Lung (tissue), 12 donors: ENCODE data around the gene KRTAP10-4. TPM values are rescaled to one million over a fixed set of nuclear protein-coding genes. Genes with fewer than 3 reads are reported as not detected.

Source experiments
- ATAC-seq: fragments of 200-7000 bp; cut with Tn5 transposase; one replicate; pipeline ENCODE4 v1.9.1; 2020; ENCODE audit warnings: moderate number of reproducible peaks; ENCODE audit not compliant: insufficient read depth, low FRiP score
- DNase-seq, 3 donors: peaks; one replicate each; pipeline ENCODE4 v3.0.0-alpha.2; 2013 to 2017
- H3K27ac ChIP-seq, 2 donors: one replicate each; pipeline ENCODE4 v1.5.1; 2013; ENCODE audit warnings: mild to moderate bottlenecking in 2 of 2, moderate library complexity in 2 of 2, control low read depth in 1 of 2, inconsistent platforms in 1 of 2, low read depth in 1 of 2, low read length in 1 of 2
- H3K27me3 ChIP-seq, 3 donors: one replicate each; pipeline ENCODE4 v1.5.1; 2013; ENCODE audit warnings: low read length in 2 of 3; ENCODE audit not compliant: control insufficient read depth in 3 of 3, insufficient read depth in 3 of 3
- H3K36me3 ChIP-seq, 4 donors: one replicate each; pipeline ENCODE4 v1.5.1; 2013; ENCODE audit warnings: low read length in 4 of 4, mild to moderate bottlenecking in 1 of 4, moderate library complexity in 1 of 4; ENCODE audit not compliant: control insufficient read depth in 4 of 4, insufficient read depth in 4 of 4
- H3K4me1 ChIP-seq, 5 donors: one replicate each; pipeline ENCODE4 v1.5.1; 2013; ENCODE audit warnings: low read length in 5 of 5, mild to moderate bottlenecking in 2 of 5, moderate library complexity in 1 of 5; ENCODE audit not compliant: control insufficient read depth in 5 of 5, insufficient read depth in 5 of 5
- H3K4me3 ChIP-seq: one replicate; pipeline ENCODE4 v1.5.1; 2013; ENCODE audit warnings: mild to moderate bottlenecking, control low read depth, moderate library complexity
- H3K9ac ChIP-seq, 2 donors: one replicate each; pipeline ENCODE4 v1.5.1; 2013; ENCODE audit warnings: low read length in 2 of 2, control low read depth in 1 of 2; ENCODE audit not compliant: insufficient read depth in 1 of 2
- H3K9me3 ChIP-seq, 4 donors: one replicate each; pipeline ENCODE4 v1.5.1; 2013; ENCODE audit warnings: low read length in 3 of 4, mild to moderate bottlenecking in 1 of 4, moderate library complexity in 1 of 4; ENCODE audit not compliant: control insufficient read depth in 4 of 4, insufficient read depth in 3 of 4
- CTCF ChIP-seq: IDR thresholded peaks from 2 replicates; pipeline ENCODE4 v1.5.1; 2012; ENCODE audit warnings: mild to moderate bottlenecking; ENCODE audit errors: control extremely low read depth, extremely low read depth
- WGBS, 2 donors: extraction: QIAGEN DNeasy Blood & Tissue Kit; methylation state at CpG; one replicate each; pipeline ENCODE4 v1.1.7; 2013; 5-methylcytosine and 5-hydroxymethylcytosine counted together
- polyA plus RNA-seq, 2 donors: library from polyadenylated mRNA; stranded (reverse); fragments of 200-250 nt; gene quantifications; one replicate each; pipeline ENCODE4 v1.2.1, GENCODE V29; 2013
- total RNA-seq, 2 donors: library from RNA; depleted of rRNA in 1 of 2; stranded (reverse); fragments of >200 nt in 1 of 2; gene quantifications; one replicate each; pipeline ENCODE4 v1.2.1, GENCODE V29; 2014 to 2021
- donor health status: control.
- donor health status: control.
- donor health status: Bipolar disorder and iron deficiency.
- donor health status: healthy.
- donor health status: DM: yes; HTN: yes; CAD: no.

The KRTAP10-4 gene
- total and polyA plus RNA-seq, 4 donors, result not detected

GRCh38 chr21:44566403-44566802 is 7.1 kb upstream of the KRTAP10-4 start:
- no peak for DNase-seq
- WGBS, 2 donors, result 31 to 53% methylated on average over 1 of the region's 1 CpG
- H3K9me3 ChIP-seq, result peaks cover 0 to 8% (median 2%) of the 10 kb centered on the region in 4 donors
- H3K36me3 ChIP-seq, result no peaks in the 10 kb centered on the region
- no peak for ATAC-seq
- no peaks in the 10 kb centered on the region for H3K4me1 ChIP-seq
- no peak overlapping the region for H3K4me3 ChIP-seq
- no peak overlapping the region for H3K9ac ChIP-seq
- no peak for TF ChIP-seq CTCF
- no peaks in the 10 kb centered on the region for H3K27me3 ChIP-seq
- H3K27ac ChIP-seq, result no peak overlapping the region

- Histone ChIP-seq H3K4me1 (no peaks in the 10 kb centered on the region), H3K9me3 (peaks cover 0 to 14% (median 2%) of the 10 kb centered on the region in 4 donors), H3K9ac (no peak overlapping the region), H3K36me3 (no peaks in the 10 kb centered on the region), H3K4me3 (no peak overlapping the region), H3K27me3 (no peaks in the 10 kb centered on the region), H3K27ac (no peak overlapping the region)
- DNase-seq, result no peak
- WGBS, 2 donors, result 91 to 92% methylated on average over 18 of the region's 18 CpGs
- TF ChIP-seq CTCF, result no peak
- ATAC-seq, result no peak
Observed at GRCh38 chr21:44567481-44568171, 5.9 kb upstream of the KRTAP10-4 start.

- 76 to 81% methylated on average over 12 of the region's 12 CpGs for WGBS, 2 donors
- DNase-seq (no peak), ATAC-seq (no peak)
- TF ChIP-seq CTCF, result no peak
- H3K4me1 ChIP-seq, result no peaks in the 10 kb centered on the region
- H3K4me3 ChIP-seq, result no peak overlapping the region
- H3K27me3 ChIP-seq, result peaks cover 0 to 2% (median 0%) of the 10 kb centered on the region in 3 donors
- H3K9ac ChIP-seq, result no peak overlapping the region
- peaks cover 0 to 14% (median 2%) of the 10 kb centered on the region in 4 donors for H3K9me3 ChIP-seq
- H3K27ac ChIP-seq, result no peak overlapping the region
- H3K36me3 ChIP-seq, result no peaks in the 10 kb centered on the region
Observed at GRCh38 chr21:44568261-44568660, 5.3 kb upstream of the KRTAP10-4 start.
